ENCODE measurements around the gene PPM1K.
A peak's percentile ranks its signal among the peaks of the same experiment; 100 is the strongest.
"Not testable (repeated sequence)": the region's sequence is repeated elsewhere in the genome, so short reads cannot be mapped to it uniquely, and the experiment has no call there.

PPM1K gene

DNA sequence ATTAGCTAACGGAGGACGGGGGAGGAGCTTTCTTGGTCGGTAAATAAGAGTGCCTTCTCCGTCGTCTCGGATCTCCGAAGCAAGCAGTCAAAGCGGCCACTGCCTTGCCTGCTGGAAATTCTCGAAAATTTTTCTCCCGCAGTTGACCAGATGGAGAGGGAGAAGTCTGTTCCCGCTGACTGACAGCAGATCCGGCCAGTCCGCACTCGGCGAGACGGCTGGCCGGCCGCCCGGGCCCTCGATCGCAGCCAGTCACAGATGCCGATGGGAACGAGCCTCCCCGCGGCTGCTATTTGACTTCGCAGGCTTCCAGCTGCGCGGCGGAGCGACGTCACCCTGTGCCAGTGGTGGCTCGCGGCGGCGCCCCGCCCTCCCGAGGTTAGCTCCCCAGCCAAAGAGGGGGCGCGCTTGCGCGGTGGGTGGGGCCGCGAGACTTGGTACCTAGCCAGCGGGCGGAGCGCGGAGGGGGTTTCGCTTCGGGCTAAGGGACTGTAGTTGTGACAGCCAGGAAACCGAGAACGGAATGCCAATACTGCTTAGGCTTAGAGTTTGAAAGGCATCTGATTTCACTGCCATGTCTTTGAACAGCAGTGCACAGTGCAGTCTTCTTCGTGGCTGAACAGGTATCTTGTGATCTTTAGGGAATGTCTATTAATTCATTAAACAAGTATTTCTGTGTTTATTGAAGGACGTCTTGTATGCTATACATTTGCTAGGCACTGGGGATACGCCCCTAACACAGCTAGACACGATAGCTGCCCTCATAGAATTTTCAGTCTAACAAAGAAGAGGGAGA is at the start of gene PPM1K:
TSS of gene PPM1K (minus strand) at position 123 of the 796 bp plus-strand sequence. CDS start 5,978 bp downstream, outside the sequence.
- peak; percentile 99 for DNase-seq

- DNase-seq: no peak
These were observed 49.5 kb upstream of the PPM1K start for GRCh38 chr4:88333741-88334405.

GRCh38 chr4:88327665-88328064 is 43.3 kb upstream of the PPM1K start:
- DNase-seq: no peak

DNA sequence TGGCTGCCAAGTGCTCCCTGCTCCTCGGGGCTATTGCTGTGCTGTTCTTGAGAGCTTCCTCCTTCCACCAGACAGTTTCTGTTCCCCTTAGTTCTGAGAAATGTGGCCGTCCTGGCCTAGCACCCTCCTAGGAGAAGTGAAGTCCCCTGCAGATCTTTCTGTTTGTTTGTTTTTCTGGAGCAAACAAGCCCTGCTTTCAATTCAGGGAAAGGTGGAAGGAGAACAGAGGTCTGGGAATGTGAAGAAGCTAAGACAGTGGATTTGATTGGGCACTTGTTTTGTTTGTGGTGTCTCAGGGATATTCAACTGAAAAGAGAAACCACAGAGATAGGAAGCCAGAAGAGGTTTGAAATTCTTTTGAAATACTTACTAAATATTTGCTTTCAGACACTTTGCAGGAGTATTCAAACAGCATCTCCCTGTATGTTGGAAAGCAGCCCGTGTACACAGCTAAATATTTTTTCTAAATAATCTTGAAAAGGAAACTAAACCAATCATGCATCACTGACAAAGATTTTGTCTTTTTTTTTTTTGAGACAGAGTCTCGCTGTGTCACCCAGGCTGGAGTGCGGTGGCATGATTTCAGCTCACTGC is 36.5 kb upstream of the PPM1K start:
- DNase-seq: no peak

DNA sequence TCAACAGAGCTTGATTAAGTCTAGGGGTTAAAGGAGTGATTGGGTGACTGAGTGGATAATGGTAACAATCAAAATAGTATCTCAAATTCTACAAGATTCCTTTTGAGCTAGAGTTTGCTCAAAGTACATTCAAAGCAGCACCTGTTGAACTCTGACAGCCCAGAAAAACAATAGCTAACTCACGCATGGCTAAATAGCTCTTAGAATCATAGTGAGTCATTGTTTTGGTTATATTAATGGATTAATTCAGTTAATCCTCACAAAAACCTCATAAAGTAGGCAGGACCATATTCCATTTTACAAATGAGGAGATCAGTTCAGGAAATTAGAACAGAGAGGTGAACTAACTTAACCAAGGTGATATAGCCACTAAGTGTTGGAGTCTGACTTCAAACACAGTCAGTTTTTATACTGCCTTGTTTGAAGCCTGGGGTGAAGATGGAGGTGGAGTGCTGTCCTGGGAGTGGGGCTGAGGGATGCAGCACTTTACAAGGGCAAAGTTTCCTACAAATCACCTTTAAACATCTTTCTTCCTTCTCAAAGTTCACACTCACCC is 35.9 kb upstream of the PPM1K start:
- DNase-seq: no peak

GRCh38 chr4:88318751-88319350 is 34.5 kb upstream of the PPM1K start:
- DNase-seq: no peak

- DNase-seq: no peak
These were observed 31.2 kb upstream of the PPM1K start for GRCh38 chr4:88315460-88316017.

GRCh38 chr4:88313088-88313624 is 28.8 kb upstream of the PPM1K start:
- DNase-seq: not testable (repeated sequence)

- DNase-seq: no peak
These were observed 24.2 kb upstream of the PPM1K start for GRCh38 chr4:88308587-88308986.

- no peak for DNase-seq
These were observed 13.5 kb upstream of the PPM1K start for GRCh38 chr4:88297725-88298454.

- no peak for DNase-seq
These were observed 12.8 kb upstream of the PPM1K start for GRCh38 chr4:88297212-88297516.

DNA sequence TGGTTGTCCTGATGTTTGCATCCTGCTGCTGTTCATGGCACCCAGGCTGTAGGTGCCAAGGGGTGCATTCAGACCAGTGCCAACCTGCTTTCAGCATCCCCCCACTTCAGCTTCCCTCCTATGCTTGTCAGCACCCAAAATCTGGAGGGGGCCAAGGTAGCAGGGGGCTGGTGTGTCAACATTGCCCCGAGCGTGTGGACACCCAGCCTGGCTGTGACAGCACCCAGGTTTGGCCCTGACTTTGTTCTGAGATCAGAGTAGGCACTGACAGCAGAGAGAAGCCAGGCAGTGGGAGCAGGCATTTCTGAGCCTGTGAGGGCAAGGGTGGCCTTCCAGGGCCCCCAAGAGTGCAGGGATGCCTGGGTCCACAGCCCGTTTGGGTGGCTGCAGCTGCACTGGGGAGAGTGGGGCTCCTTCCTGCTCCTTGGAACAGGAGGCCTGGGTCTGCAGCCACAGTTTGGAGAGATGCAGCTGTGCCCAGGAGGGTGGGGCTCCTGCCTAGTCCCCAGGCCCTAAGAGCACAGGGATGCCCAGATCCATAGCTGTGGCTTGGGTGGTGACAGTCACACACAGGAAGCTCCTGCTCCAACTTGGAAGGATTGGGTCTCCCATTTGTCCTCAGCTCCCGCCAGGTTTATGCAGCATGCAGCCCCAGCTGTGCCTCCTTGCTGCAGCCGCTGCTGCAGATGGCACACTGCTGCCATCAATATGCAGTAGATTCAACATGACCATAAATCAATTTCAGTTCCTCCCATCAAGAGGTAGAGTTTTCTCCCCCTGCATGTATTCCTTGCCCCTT is 12.3 kb upstream of the PPM1K start:
- DNase-seq: no peak

- no peak for DNase-seq
These were observed 11.3 kb upstream of the PPM1K start for GRCh38 chr4:88295656-88296055.

- DNase-seq: peak; percentile 7
These were observed 6.6 kb upstream of the PPM1K start for GRCh38 chr4:88291003-88291402.

- peak; percentile 6 for DNase-seq
These were observed 2.5 kb upstream of the PPM1K start for GRCh38 chr4:88286897-88287296.

DNA sequence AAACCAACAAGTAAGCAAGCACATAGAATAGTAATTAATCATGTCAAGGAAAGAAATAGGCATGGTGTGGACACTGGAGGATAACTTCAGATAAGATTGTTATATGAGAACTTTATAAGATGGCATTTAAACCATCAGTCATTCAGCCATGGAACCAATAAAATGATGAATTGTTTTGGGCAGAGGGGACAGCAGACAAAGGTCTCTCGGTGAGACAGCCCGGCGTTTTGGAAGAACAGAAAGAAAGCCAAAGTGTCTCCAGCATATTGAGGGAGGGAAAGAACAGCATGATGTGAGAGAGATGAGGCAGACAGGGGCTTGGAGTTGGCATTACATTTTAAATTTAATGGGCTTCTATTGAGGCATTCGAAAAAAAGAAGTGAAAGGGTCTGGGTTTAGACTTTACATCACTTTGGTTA is 883 bp upstream of the PPM1K start:
- no peak for DNase-seq

DNA sequence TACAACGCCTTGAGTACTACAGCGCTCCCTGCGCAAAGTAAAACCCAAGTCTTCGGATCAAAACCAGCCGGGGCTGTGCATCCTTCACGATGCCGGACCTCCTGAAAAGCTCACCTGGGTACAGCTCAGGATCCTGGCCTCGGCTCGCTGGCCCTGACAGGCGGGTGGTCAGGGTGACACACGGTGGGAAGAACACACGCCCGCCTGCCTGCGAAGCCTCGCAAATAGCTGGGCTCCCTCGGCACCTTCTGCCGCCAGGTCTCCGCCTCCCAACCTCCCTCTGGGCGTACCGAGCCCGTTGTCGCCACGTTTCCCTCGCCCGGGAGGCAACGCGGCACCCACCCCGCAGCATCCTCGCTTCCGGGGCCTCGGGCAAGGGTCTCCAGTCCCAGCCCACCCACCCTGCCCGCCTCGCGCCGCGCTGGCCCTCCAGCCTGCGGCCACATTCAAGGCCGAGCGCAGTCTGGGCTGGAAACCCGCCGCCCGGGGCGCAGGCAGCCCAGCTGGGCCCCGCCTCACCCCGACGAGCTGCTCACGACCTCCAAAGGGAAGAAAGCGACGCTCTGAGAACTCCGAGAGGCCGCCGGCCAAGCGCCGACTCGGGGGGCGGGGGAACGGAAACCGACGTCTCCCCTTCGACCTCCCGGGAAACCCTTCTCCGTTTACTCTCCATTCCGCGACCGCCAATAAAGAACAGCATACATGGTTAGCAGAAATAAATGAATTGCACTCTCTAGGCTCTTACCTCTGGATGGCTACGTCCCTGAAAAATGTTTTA is 511 bp downstream of the PPM1K start:
- DNase-seq: peak; percentile 88

DNA sequence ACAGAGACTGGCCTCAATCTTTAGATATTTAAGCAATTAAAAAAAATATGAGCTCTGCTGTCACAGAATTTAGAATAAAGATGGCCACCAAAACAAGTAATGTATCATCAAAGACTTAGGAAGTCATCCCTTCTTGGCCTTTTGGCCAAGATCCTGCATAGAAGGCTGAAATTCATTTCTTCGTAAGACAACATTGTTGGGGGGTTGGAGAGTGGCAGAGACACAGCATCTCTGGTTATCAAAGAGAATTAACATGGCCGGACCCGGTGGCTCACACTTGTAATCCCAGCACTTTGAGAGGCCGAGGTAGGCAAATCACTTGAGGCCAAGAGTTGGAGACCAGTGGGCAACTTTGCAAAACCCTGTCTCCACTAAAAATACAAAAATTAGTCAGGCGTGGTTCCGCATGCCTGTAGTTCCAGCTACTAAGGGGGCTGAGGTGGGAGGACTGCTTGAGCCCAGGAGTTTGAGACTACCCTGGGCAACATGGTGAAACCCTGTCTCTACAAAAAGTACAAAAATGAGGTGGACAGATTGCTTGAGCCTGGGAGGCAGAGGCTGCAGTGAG is 4.0 kb downstream of the PPM1K start:
- no peak for DNase-seq

DNA sequence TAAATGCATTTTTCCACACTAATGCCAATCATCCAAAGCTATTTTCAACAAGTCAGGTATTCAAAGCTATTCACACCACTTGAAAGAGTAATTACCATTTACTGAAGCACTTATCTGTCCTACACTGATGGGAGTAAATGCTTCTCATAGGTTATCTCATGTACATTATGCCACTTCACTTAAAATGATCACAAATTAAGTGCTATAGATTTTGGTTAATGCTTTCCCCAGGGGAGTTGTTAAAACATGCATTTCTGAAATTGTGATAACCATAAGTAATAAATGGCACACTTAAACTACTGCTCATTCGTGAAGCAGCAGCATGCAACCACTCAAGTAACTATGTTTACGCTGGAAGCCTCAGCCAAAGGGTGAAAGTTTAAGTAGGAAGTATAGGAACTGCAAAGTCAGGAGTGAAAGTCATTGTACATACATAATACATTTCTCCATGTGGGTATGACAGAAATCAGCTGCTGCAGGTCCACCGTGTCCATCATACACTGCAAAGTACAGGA is 6.6 kb downstream of the PPM1K start:
- DNase-seq: no peak
